ENCODE data around the gene SLC16A1.
"Not testable (repeated sequence)": the region's sequence is repeated elsewhere in the genome, so short reads cannot be mapped to it uniquely, and the experiment has no call there.

The SLC16A1 gene, protein sequence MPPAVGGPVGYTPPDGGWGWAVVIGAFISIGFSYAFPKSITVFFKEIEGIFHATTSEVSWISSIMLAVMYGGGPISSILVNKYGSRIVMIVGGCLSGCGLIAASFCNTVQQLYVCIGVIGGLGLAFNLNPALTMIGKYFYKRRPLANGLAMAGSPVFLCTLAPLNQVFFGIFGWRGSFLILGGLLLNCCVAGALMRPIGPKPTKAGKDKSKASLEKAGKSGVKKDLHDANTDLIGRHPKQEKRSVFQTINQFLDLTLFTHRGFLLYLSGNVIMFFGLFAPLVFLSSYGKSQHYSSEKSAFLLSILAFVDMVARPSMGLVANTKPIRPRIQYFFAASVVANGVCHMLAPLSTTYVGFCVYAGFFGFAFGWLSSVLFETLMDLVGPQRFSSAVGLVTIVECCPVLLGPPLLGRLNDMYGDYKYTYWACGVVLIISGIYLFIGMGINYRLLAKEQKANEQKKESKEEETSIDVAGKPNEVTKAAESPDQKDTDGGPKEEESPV

DNA sequence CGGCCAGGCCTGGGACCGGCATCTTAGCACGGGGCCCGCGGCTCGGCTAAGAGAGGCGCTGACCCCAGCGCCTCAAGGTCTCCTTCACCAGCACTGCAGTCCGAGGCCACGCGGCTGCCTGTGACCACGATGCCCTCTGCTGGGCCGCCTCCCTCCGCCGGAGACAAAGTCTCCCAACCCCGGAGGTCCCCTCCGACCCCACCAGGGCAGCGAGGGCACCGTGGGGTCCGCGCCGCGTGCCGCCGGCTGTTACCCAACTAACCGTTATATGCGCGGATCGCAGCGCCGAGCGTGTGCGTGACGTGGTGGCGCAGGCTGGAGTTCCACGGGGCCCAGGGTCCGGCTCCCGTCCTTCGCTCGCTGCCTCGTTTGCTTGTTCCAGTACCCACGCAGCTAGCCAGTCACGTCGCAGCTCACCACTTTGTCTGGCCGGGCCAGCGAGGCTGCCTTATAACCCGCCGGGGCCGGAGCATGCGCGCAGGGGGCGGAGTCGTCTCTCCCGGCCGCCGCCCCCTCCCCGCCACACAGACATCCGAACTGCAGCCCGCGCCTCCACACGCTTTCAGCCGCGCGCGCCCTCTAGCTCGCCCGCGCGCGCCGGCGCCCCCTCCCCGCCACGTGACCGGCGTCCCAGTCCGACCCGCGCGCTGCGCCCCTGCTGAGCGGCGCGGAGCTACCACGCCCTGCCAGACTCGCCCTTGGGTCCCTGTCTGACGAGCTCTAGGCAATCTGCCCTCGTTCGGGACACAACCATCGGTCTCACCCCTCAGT lies at the start of gene SLC16A1:
Gene SLC16A1, minus strand, starts transcription at position 424 of the 771 bp plus-strand sequence. CDS start 26,888 bp downstream, outside the sequence.
- TF ChIP-seq, protein P1, sequence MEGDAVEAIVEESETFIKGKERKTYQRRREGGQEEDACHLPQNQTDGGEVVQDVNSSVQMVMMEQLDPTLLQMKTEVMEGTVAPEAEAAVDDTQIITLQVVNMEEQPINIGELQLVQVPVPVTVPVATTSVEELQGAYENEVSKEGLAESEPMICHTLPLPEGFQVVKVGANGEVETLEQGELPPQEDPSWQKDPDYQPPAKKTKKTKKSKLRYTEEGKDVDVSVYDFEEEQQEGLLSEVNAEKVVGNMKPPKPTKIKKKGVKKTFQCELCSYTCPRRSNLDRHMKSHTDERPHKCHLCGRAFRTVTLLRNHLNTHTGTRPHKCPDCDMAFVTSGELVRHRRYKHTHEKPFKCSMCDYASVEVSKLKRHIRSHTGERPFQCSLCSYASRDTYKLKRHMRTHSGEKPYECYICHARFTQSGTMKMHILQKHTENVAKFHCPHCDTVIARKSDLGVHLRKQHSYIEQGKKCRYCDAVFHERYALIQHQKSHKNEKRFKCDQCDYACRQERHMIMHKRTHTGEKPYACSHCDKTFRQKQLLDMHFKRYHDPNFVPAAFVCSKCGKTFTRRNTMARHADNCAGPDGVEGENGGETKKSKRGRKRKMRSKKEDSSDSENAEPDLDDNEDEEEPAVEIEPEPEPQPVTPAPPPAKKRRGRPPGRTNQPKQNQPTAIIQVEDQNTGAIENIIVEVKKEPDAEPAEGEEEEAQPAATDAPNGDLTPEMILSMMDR (IDR thresholded peaks at IDR 0.05; ENCODE audit: low read length, missing control alignments): peak; percentile 27
- peak within 1 kb of the TSS; percentile 72 for H3K4me3 ChIP-seq (replicated peaks; ENCODE audit: low read depth, low read length)
- DNase-seq (ENCODE audit: low read depth): peak; percentile 95

DNA sequence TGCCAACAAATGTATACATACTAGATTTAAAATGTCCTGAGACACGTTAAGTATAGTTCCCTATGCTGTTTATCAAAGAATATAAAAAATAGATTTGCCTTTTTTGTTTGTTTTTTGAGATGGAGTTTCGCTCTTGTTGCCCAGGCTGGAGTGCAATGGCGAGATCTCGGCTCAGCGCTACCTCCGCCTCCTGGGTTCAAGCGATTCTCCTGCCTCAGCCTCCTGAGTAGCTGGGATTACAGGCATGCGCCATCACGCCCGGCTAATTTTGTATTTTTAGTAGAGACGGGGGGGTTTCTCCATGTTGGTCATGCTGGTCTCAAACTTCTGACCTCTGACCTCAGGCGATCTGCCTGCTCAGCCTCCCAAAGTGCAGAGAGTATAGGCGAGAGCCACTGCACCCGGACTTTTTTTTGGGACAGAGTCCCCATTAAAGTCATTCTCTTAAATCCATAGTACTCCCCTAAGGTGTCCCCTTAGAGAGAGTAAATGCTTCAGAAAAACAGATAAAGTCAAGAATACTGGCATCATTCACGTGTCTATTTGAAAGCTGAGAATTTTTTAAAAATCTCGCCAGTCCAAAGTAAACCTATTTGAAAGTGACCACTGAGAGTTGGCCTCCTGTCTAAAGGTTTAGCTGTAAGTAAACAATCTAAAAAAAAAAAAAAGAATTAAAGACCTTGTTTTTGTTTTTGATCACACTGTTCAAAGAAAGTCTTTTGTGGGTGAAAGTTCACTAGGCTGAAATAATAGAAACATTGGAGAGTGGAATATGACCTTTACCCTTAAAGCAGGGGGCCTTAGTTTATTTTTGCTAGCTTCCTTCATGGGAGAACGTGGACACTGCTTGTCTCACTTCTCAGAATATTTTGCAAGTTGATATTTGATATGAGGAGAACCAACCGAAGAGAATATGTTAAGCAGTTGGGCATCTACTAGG lies 48.0 kb upstream of the SLC16A1 start:
- H3K4me3 ChIP-seq (replicated peaks; ENCODE audit: low read depth, low read length): no peak overlapping the region
- TF ChIP-seq, protein P1 (IDR thresholded peaks at IDR 0.05; ENCODE audit: low read length, missing control alignments): no peak
- no peak for DNase-seq (ENCODE audit: low read depth)

DNA sequence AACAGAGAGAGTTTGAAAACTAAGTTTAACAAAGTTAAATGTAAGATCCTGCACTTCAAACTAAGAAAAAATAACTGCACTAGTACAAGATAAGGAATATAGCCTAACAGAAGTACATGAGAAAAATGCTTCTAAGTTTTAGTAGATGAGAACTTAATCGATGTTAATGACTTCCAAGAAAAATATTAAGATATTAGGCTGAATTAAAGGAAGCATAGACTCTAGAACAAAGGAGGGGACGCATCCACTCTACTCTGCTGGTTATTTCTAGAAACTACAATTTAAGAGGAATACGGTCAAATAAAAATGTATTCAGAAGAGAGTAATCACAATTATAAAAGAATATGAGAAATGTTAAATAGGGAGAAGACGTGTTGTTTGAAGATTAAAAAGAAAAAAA lies 46.3 kb upstream of the SLC16A1 start:
- DNase-seq (ENCODE audit: low read depth): no peak
- H3K4me3 ChIP-seq (replicated peaks; ENCODE audit: low read depth, low read length): no peak overlapping the region
- TF ChIP-seq, protein P1 (IDR thresholded peaks at IDR 0.05; ENCODE audit: low read length, missing control alignments): no peak

DNA sequence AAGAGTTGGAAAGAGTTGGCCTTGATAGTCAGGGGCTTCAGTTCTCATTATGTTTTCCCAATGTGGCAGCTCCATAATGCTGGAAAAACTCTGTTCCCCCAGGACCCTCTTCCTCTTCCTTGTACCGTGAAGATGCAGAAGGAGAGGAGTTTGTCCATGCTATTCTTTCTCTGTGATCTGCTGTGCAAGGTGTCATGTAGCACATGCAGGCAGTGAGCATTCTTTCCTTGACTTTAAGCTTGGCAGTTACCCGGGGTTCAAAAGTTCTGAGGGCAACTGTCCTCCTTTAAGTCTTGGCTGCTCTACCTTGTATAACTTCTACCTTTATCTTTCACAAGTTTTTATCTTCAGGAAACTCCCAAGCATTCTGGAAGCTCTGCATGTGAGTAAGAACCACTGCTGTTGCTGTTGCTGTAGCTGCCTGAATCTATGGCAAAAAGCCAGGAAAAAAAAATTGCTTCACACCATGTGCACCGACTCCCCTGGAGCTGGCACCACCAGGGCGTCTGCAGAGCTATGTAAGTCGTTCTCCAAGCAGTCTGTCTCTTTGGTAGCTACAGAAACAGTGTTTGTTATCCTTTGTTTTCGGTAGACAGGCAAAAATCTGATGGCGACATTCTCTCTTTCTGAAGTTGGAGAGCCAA lies 42.7 kb upstream of the SLC16A1 start:
- TF ChIP-seq, protein P1 (IDR thresholded peaks at IDR 0.05; ENCODE audit: low read length, missing control alignments): no peak
- peak; percentile 97 for DNase-seq (ENCODE audit: low read depth)
- H3K4me3 ChIP-seq (replicated peaks; ENCODE audit: low read depth, low read length): no peak overlapping the region

DNA sequence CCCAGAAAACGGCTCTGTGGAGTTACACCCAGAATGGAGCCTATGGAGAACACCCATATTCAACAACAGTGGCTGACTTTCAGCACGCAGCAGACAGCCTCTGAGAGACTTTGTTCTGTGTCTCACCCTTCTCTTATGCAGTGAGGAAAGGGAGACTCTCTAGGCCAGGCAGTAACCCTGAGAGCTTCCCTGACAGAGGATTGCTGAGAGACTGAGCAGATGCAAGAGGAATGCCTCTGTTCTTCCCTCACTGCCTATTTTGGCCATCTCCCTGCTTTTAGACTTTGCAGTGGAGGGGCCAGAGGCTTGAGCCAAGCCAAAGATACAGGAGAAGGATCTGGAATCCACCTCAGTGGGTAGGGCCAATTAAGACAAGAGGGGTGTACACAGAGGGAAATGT lies 41.8 kb upstream of the SLC16A1 start:
- TF ChIP-seq, protein P1 (IDR thresholded peaks at IDR 0.05; ENCODE audit: low read length, missing control alignments): no peak
- DNase-seq (ENCODE audit: low read depth): peak; percentile 35
- no peak overlapping the region for H3K4me3 ChIP-seq (replicated peaks; ENCODE audit: low read depth, low read length)

DNA sequence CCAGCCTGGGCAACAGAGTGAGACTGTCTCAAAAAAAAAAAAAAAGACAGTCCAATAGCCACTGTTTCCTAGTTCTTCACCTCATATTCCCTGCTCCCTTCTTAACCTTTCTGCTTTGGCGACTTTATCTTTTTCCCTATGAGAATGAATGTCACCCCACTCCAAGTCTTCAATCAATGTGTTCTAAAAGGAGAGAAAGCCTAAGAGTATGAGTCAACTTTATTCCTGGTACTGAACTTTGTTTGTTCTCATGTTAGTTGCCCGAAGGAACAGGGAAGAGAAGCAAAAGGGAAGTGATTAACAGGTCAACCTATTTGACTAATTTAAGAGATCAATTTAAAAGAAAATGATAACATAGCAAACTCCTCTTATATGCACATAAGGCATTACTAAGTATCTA lies 39.9 kb upstream of the SLC16A1 start:
- no peak overlapping the region for H3K4me3 ChIP-seq (replicated peaks; ENCODE audit: low read depth, low read length)
- TF ChIP-seq, protein P1 (IDR thresholded peaks at IDR 0.05; ENCODE audit: low read length, missing control alignments): no peak
- peak; percentile 29 for DNase-seq (ENCODE audit: low read depth)

DNA sequence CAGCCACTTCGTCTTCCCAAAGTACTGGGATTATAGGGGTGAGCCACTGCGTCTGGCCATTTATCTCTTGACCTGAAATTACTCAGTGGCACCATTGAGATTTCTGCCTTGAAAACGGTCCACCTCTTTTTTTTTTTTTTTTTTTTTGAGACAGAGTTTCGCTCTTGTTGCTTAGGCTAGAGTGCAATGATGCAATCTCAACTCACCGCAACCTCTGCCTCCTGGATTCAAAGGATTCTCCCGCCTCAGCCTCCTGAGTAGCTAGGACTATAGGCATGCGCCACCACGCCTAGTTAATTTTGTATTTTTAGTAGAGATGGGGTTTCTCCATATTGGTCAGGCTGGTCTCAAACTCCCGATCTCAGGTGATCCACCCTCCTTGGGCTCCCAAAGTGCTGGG lies 39.0 kb upstream of the SLC16A1 start:
- H3K4me3 ChIP-seq (replicated peaks; ENCODE audit: low read depth, low read length); DNase-seq (ENCODE audit: low read depth): not testable (repeated sequence)
